Gastrocnemius medialis (tissue), 4 donors: Measurements from ENCODE around the gene TARS3.

Experiments used
- POLR2A ChIP-seq, 2 donors: fragments of 450-650 bp; IDR thresholded peaks; one replicate each; pipeline ENCODE4 v1.6.1; 2017; ENCODE audit warnings: antibody characterized with exemption in 2 of 2, mild to moderate bottlenecking in 2 of 2, moderate library complexity in 2 of 2
- TF ChIP-seq, protein P1 (sequence below), 5 experiments: fragments of 450-650 bp in 3 of 5; fragments of 200-600 bp in 2 of 5; sonication (generic) in 2 of 5; IDR thresholded peaks in 4 of 5; conservative IDR thresholded peaks in 1 of 5; 1 replicate in 4 of 5; 2 replicates in 1 of 5; pipeline ENCODE4 v1.5.1; 2016 to 2019; ENCODE audit warnings: antibody characterized with exemption in 5 of 5, mild to moderate bottlenecking in 3 of 5, moderate library complexity in 3 of 5

GRCh38 chr15:101675015-101675414 is 49.3 kb downstream of the TARS3 start:
- no peak for TF ChIP-seq POLR2A (IDR thresholded peaks at IDR 0.05)
- TF ChIP-seq, protein P1, sequence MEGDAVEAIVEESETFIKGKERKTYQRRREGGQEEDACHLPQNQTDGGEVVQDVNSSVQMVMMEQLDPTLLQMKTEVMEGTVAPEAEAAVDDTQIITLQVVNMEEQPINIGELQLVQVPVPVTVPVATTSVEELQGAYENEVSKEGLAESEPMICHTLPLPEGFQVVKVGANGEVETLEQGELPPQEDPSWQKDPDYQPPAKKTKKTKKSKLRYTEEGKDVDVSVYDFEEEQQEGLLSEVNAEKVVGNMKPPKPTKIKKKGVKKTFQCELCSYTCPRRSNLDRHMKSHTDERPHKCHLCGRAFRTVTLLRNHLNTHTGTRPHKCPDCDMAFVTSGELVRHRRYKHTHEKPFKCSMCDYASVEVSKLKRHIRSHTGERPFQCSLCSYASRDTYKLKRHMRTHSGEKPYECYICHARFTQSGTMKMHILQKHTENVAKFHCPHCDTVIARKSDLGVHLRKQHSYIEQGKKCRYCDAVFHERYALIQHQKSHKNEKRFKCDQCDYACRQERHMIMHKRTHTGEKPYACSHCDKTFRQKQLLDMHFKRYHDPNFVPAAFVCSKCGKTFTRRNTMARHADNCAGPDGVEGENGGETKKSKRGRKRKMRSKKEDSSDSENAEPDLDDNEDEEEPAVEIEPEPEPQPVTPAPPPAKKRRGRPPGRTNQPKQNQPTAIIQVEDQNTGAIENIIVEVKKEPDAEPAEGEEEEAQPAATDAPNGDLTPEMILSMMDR (IDR thresholded peaks at IDR 0.05 in 4 of 5, conservative IDR thresholded peaks at IDR 0.05 in 1 of 5), result no peak
